ENCODE data around the gene CTNNA3. TPM values are rescaled to one million over a fixed set of nuclear protein-coding genes. Genes with fewer than 3 reads are reported as not detected.

Gene CTNNA3
- polyA plus RNA-seq, 1 donor from 2014 or later, result 0.14 TPM

DNA sequence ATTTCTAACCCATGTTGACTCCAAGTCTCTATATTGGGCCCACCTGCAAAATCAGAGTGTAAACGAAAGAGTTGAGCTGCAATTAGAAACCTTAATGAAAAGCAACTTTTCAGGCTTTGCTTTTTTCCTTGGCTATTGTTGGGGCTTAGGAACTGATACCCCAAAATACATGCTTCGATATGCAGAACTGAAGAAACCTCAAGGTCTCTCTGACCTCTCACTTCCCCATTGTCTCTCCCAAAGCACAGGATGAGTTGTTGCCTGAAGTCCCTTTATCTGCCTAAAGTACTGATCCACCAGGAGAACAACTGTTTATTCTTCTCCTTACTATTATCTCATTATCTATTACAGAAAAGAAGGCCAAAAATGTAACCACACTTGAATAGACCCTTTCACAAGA lies 1436.2 kb downstream of the CTNNA3 start:
- H3K27me3 ChIP-seq (ENCODE audit: insufficient read depth, low read depth, low read length), result no peaks in the 10 kb centered on the region
- no peaks in the 10 kb centered on the region for H3F3A ChIP-seq (ENCODE audit: insufficient read depth, low read length, poor library complexity, severe bottlenecking)
- no peaks in the 10 kb centered on the region for H3K79me2 ChIP-seq (replicated peaks; ENCODE audit: insufficient read depth, low read length)
- H3K27ac ChIP-seq (ENCODE audit: low read length), result no peak overlapping the region
- no peaks in the 10 kb centered on the region for H3K36me3 ChIP-seq (ENCODE audit: insufficient read depth, low read length)
- H3K4me2 ChIP-seq (ENCODE audit: low read length), result no peak overlapping the region
- H3K9me3 ChIP-seq (ENCODE audit: low read length), result no peaks in the 10 kb centered on the region
- TF ChIP-seq SMC3 (conservative IDR thresholded peaks at IDR 0.05; ENCODE audit: poor library complexity) (no peak), TAF1 (IDR thresholded peaks at IDR 0.05; ENCODE audit: low read depth) (no peak)
- H4K20me1 ChIP-seq (ENCODE audit: insufficient read depth), result no peaks in the 10 kb centered on the region
- no peak overlapping the region for H3K4me3 ChIP-seq (ENCODE audit: low read length)
- no peaks in the 10 kb centered on the region for H3K9me2 ChIP-seq (ENCODE audit: insufficient read depth, low read length)
- no peak overlapping the region for H3K9ac ChIP-seq (ENCODE audit: low read length)
- H2AFZ ChIP-seq (ENCODE audit: low read depth, low read length), result no peak overlapping the region

DNA sequence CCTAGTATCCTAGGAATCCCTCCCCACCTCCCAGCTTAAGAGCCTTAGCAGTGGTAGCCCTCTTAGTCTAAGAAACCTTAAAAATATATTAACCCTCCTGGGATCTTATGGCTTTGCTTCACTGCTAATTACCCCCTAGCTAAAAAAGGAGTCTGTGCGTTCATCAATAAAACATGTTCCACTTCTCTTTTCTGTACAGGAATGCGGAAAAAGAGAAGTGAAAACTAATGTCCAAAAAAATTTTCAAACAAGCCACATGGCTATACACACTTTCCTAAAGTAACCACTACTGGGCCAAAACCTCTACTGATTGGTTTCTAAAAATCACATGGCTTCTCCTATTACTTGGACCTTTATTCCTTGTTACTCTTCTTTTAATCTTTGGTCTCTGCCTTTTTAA lies 1437.3 kb downstream of the CTNNA3 start:
- H3K27me3 ChIP-seq (ENCODE audit: insufficient read depth, low read depth, low read length), result no peaks in the 10 kb centered on the region
- H3K27ac ChIP-seq (ENCODE audit: low read length), result no peak overlapping the region
- no peaks in the 10 kb centered on the region for H4K20me1 ChIP-seq (ENCODE audit: insufficient read depth)
- no peak overlapping the region for H2AFZ ChIP-seq (ENCODE audit: low read depth, low read length)
- no peak overlapping the region for H3K9ac ChIP-seq (ENCODE audit: low read length)
- H3K79me2 ChIP-seq (replicated peaks; ENCODE audit: insufficient read depth, low read length), result no peaks in the 10 kb centered on the region
- no peaks in the 10 kb centered on the region for H3F3A ChIP-seq (ENCODE audit: insufficient read depth, low read length, poor library complexity, severe bottlenecking)
- no peak overlapping the region for H3K4me3 ChIP-seq (ENCODE audit: low read length)
- H3K36me3 ChIP-seq (ENCODE audit: insufficient read depth, low read length), result no peaks in the 10 kb centered on the region
- H3K4me2 ChIP-seq (ENCODE audit: low read length), result no peak overlapping the region
- no peaks in the 10 kb centered on the region for H3K9me2 ChIP-seq (ENCODE audit: insufficient read depth, low read length)
- no peaks in the 10 kb centered on the region for H3K9me3 ChIP-seq (ENCODE audit: low read length)
- TF ChIP-seq, protein P1, sequence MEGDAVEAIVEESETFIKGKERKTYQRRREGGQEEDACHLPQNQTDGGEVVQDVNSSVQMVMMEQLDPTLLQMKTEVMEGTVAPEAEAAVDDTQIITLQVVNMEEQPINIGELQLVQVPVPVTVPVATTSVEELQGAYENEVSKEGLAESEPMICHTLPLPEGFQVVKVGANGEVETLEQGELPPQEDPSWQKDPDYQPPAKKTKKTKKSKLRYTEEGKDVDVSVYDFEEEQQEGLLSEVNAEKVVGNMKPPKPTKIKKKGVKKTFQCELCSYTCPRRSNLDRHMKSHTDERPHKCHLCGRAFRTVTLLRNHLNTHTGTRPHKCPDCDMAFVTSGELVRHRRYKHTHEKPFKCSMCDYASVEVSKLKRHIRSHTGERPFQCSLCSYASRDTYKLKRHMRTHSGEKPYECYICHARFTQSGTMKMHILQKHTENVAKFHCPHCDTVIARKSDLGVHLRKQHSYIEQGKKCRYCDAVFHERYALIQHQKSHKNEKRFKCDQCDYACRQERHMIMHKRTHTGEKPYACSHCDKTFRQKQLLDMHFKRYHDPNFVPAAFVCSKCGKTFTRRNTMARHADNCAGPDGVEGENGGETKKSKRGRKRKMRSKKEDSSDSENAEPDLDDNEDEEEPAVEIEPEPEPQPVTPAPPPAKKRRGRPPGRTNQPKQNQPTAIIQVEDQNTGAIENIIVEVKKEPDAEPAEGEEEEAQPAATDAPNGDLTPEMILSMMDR (IDR thresholded peaks at IDR 0.05; ENCODE audit: poor library complexity, severe bottlenecking), result no peak
- TF ChIP-seq, protein P2, sequence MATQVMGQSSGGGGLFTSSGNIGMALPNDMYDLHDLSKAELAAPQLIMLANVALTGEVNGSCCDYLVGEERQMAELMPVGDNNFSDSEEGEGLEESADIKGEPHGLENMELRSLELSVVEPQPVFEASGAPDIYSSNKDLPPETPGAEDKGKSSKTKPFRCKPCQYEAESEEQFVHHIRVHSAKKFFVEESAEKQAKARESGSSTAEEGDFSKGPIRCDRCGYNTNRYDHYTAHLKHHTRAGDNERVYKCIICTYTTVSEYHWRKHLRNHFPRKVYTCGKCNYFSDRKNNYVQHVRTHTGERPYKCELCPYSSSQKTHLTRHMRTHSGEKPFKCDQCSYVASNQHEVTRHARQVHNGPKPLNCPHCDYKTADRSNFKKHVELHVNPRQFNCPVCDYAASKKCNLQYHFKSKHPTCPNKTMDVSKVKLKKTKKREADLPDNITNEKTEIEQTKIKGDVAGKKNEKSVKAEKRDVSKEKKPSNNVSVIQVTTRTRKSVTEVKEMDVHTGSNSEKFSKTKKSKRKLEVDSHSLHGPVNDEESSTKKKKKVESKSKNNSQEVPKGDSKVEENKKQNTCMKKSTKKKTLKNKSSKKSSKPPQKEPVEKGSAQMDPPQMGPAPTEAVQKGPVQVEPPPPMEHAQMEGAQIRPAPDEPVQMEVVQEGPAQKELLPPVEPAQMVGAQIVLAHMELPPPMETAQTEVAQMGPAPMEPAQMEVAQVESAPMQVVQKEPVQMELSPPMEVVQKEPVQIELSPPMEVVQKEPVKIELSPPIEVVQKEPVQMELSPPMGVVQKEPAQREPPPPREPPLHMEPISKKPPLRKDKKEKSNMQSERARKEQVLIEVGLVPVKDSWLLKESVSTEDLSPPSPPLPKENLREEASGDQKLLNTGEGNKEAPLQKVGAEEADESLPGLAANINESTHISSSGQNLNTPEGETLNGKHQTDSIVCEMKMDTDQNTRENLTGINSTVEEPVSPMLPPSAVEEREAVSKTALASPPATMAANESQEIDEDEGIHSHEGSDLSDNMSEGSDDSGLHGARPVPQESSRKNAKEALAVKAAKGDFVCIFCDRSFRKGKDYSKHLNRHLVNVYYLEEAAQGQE (IDR thresholded peaks at IDR 0.05; ENCODE audit: borderline replicate concordance), result no peak
- no peak for TF ChIP-seq TAF1 (IDR thresholded peaks at IDR 0.05; ENCODE audit: low read depth)
- TF ChIP-seq EZH2 (IDR thresholded peaks at IDR 0.05; ENCODE audit: borderline replicate concordance, insufficient read depth, low read length, poor library complexity, severe bottlenecking), result no peak
- TF ChIP-seq MXI1 (conservative IDR thresholded peaks at IDR 0.05; ENCODE audit: poor library complexity, severe bottlenecking), result no peak
- no peak for TF ChIP-seq POLR2AphosphoS5 (IDR thresholded peaks at IDR 0.05)
- no peak for TF ChIP-seq RAD21 (conservative IDR thresholded peaks at IDR 0.05)
- no peak for TF ChIP-seq EP300 (conservative IDR thresholded peaks at IDR 0.05; ENCODE audit: poor library complexity, severe bottlenecking)
- no peak for TF ChIP-seq SMC3 (conservative IDR thresholded peaks at IDR 0.05; ENCODE audit: poor library complexity)

DNA sequence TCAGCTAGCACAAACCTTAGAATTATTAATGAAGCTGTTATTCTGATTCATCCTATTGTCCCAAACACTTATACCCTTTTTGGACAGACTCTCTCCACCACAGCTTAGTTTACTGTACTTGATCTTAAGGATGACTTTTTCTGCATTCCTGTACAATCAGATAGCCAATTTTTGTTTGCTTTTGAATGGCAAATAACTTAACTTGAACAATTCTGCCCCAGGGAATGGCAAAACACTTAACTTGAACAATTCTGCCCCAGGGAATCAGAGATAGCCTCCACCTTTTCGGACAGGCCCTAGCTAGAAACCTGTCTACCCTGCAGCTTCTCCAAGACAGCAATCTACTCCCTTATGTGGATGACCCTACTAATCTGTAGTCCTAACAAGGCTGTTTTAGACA lies 1438.2 kb downstream of the CTNNA3 start:
- no peaks in the 10 kb centered on the region for H3K9me3 ChIP-seq (ENCODE audit: low read length)
- H3K4me3 ChIP-seq (ENCODE audit: low read length), result no peak overlapping the region
- no peak overlapping the region for H3K4me2 ChIP-seq (ENCODE audit: low read length)
- no peak overlapping the region for H2AFZ ChIP-seq (ENCODE audit: low read depth, low read length)
- H3K27ac ChIP-seq (ENCODE audit: low read length), result no peak overlapping the region
- H3K79me2 ChIP-seq (replicated peaks; ENCODE audit: insufficient read depth, low read length), result no peaks in the 10 kb centered on the region
- TF ChIP-seq RAD21 (conservative IDR thresholded peaks at IDR 0.05) (no peak), EZH2 (IDR thresholded peaks at IDR 0.05; ENCODE audit: borderline replicate concordance, insufficient read depth, low read length, poor library complexity, severe bottlenecking) (no peak), SMC3 (conservative IDR thresholded peaks at IDR 0.05; ENCODE audit: poor library complexity) (no peak), TAF1 (IDR thresholded peaks at IDR 0.05; ENCODE audit: low read depth) (no peak), MXI1 (conservative IDR thresholded peaks at IDR 0.05; ENCODE audit: poor library complexity, severe bottlenecking) (no peak)
- TF ChIP-seq, protein P1 (IDR thresholded peaks at IDR 0.05; ENCODE audit: poor library complexity, severe bottlenecking), result no peak
- no peaks in the 10 kb centered on the region for H4K20me1 ChIP-seq (ENCODE audit: insufficient read depth)
- no peaks in the 10 kb centered on the region for H3K9me2 ChIP-seq (ENCODE audit: insufficient read depth, low read length)
- no peaks in the 10 kb centered on the region for H3K36me3 ChIP-seq (ENCODE audit: insufficient read depth, low read length)
- no peak overlapping the region for H3K9ac ChIP-seq (ENCODE audit: low read length)
- H3F3A ChIP-seq (ENCODE audit: insufficient read depth, low read length, poor library complexity, severe bottlenecking), result no peaks in the 10 kb centered on the region
- no peaks in the 10 kb centered on the region for H3K27me3 ChIP-seq (ENCODE audit: insufficient read depth, low read depth, low read length)
